Activated CD8-positive, alpha-beta memory T cell treated with anti-CD3 and anti-CD28 coated beads for 1 hour (primary cell): ENCODE measurements around the gene ZNF346.
"Not testable (repeated sequence)": the region's sequence is repeated elsewhere in the genome, so short reads cannot be mapped to it uniquely, and the experiment has no call there.

Experiments used
- DNase-seq, 2 donors: peaks; one replicate each; pipeline ENCODE4 v3.0.0-alpha.2; 2020; ENCODE audit warnings: low read depth in 1 of 2; ENCODE audit errors: extremely low read depth in 1 of 2

The ZNF346 gene

GRCh38 chr5:177022386-177023302, at the start of gene ZNF346:
ZNF346 (plus strand) TSS chr5:177022696; CDS start chr5:177022739, 43 bp downstream.
- peak; percentile 84 to 85 for DNase-seq

GRCh38 chr5:176979669-176980068, 42.8 kb upstream of the ZNF346 start:
- DNase-seq: no peak

GRCh38 chr5:176980818-176981217, 41.7 kb upstream of the ZNF346 start:
- no peak for DNase-seq

GRCh38 chr5:176983112-176983511, 39.4 kb upstream of the ZNF346 start:
- DNase-seq: not testable (repeated sequence)

GRCh38 chr5:176983593-176983992, 38.9 kb upstream of the ZNF346 start:
- not testable (repeated sequence) for DNase-seq

GRCh38 chr5:176984176-176984575, 38.3 kb upstream of the ZNF346 start:
- DNase-seq: not testable (repeated sequence)

GRCh38 chr5:176985516-176985915, 37.0 kb upstream of the ZNF346 start:
- DNase-seq: no peak

- DNase-seq: no peak
Observed at GRCh38 chr5:176986280-176986679, 36.2 kb upstream of the ZNF346 start.

GRCh38 chr5:176987583-176987982, 34.9 kb upstream of the ZNF346 start:
- DNase-seq: no peak

- not testable (repeated sequence) for DNase-seq
Observed at GRCh38 chr5:176993081-176993480, 29.4 kb upstream of the ZNF346 start.

GRCh38 chr5:176994460-176995121, 27.9 kb upstream of the ZNF346 start:
- no peak for DNase-seq

- DNase-seq: no peak
Observed at GRCh38 chr5:176995122-176995490, 27.4 kb upstream of the ZNF346 start.

GRCh38 chr5:176995896-176996767, 26.4 kb upstream of the ZNF346 start:
- DNase-seq: no peak

- DNase-seq: no peak
Observed at GRCh38 chr5:176996780-176997179, 25.7 kb upstream of the ZNF346 start.

GRCh38 chr5:176998828-176999227, 23.7 kb upstream of the ZNF346 start:
- no peak for DNase-seq

- not testable (repeated sequence) for DNase-seq
Observed at GRCh38 chr5:176999526-176999925, 23.0 kb upstream of the ZNF346 start.

- DNase-seq: no peak
Observed at GRCh38 chr5:177003649-177004048, 18.8 kb upstream of the ZNF346 start.

- DNase-seq: no peak
Observed at GRCh38 chr5:177004961-177005360, 17.5 kb upstream of the ZNF346 start.

- DNase-seq: peak; percentile 11 to 45
Observed at GRCh38 chr5:177005619-177006264, 16.8 kb upstream of the ZNF346 start.

GRCh38 chr5:177006265-177006972, 16.1 kb upstream of the ZNF346 start, which contains the start of gene UIMC1:
UIMC1 (minus strand) TSS chr5:177006779; CDS start chr5:176982615, 24,164 bp downstream.
- peak; percentile 62 to 88 for DNase-seq
